Measurements from ENCODE around the gene CLNS1A.
"Not testable (repeated sequence)": the region's sequence is repeated elsewhere in the genome, so short reads cannot be mapped to it uniquely, and the experiment has no call there.

Gene CLNS1A

DNA sequence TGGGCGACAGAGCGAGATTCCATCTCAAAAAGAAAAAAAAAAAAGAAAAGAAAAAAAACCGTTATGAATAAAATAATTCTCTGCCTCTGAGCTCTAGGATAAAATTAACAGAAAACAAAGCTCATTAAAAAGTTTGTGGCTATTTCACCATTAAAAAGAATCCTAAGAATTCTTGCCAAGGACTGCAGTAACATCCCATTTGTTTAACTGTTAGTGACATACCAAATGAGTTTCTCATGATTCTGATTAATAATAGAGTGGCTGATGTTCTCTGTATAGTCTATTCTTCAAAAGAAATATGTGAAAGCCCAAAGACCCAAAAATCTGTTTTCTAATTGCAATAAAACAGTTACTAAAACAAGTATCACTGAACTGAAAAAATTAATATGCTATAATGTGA is 19.7 kb downstream of the CLNS1A start:
- no peak for DNase-seq

DNA sequence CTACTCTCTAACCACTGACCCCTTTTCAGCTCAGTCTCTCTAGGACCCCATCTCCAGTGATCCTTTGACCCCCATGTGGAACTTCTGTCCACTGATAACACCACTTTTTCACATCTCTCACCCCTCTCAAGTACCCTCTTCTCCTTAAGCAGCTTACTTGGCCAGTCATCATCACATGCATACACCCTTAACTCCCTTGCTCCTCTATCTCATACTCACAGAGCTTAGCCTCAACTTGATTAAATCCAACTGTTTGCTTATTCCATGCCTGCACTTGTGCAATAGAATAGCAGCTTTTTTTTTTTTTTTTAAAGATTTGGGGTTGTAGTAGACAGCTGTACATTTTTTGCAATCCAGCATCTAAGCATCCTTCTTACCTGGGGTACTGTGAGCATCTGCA is 25.7 kb downstream of the CLNS1A start:
- DNase-seq, result no peak

DNA sequence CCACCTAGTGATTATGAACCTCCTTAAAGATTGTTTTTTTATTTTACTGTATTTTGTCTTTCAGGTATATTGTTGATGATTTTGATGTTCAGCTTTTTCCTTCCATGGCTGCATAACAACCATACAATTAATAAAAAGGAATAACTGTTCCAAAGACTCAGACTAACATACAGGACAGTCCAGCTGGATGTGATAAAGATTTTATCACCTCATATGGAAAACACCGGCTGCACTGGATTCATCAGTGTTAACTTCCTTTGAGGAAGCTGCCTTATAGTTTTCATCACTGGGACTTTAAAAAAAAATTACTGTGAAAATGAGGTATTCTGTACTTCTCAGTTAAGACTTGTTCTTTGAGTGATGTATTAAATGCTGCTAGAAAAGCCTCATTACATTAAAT is 28.4 kb downstream of the CLNS1A start:
- no peak for DNase-seq

DNA sequence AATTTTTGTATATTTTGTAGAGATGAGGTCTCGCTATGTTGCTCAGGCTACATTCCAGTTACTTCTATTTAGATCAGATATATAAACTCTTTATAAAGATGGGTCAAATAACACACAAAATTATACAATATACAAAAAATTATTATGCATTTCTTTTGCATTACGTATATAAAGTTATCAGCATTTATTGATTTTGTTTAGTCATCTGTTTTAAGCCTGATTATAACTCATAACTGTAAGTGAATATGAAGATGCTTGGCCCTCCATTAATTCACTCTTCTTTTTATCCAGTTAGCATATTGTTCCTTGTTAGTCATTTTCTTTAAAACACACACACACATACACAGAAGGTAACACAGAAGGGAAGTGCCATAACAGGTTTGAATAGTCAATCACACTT is 33.3 kb downstream of the CLNS1A start:
- DNase-seq, result no peak

DNA sequence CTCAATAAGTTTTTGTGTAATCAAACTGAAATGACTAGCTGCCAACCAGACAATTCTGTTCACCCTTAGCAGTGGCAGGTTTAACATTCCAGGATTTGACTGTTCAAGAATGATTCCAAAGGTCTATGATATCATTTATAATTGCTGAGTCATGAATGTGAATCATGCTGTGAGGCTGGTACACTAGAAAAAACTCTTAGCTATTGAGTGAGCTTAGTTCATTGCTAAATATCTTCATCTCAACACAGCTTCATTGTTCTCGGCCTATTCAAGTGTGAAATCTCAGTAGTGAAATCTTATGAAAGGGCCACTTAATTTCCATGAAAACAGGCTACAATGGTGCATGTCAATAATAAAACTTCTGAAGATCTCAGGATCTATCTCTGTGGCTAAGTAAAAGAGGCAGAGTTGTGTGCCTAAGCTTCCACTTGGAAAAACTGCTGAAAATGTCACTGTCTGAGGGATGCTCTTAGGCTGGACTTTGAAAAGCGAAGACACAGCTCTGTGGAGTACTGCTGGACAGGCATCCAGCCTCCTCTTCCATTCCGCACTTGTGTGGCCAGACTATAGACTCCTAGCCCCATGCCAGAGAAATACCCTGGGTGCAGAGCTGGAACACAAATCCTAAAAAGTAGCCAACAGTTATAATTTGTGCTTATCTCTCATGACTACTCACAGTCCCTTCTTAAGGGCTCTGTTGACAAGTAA is 35.1 kb downstream of the CLNS1A start:
- DNase-seq, result peak; percentile 36

DNA sequence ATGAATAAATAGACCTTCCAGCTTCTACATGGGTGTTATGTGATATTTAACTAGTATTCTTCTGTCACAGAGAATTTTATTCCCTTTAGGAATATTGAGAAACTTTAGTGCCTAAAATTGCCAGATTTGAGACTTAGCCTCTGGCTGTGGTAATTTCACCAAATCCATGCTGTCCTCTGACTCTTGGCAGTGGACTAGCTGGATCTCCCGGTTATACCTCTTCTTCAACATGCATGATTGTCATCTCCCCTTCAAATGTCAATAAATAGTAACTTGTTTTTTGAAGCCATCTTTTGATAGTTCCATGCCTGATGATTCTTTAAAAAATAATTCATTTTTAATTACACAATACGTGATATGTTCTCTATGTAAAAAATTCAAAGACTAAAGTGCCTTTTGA is 39.4 kb downstream of the CLNS1A start:
- DNase-seq, result no peak

DNA sequence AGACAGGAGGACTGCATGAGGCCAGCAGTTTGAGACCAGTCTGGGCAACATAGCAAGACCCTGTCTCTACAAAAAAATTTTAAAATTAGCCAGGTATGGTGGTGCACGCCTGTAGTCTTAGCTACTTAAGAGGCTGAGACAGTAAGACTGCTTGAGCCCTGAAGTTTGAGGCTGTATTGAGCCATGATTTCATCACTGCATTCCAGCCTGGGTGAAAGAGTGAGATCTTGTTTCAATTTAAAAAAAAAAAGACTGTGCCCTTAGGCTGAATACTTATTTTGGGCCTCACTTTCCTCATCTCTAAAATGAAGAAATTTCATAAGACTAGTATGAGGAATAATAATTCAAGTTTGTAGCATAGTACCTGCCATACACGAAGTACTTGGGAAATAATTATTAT is 41.0 kb downstream of the CLNS1A start:
- DNase-seq, result no peak

DNA sequence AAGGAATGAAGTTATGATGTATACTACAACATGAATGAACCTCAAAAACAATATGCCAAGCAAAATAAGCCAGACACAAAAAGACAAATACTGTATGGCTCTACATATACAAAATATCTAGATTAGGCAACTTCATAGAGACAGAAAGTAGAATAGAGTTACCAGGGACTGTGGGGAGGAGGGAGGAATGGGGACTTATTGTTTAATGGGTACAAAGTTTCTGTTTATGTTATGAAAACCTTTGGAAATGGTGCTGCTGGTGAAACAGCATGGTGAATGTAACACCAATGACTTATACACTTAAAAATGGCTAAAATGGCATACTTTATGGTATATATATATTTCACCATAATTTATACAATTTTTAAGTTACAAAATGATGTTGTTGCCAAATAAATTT is 43.7 kb downstream of the CLNS1A start:
- DNase-seq, result no peak

DNA sequence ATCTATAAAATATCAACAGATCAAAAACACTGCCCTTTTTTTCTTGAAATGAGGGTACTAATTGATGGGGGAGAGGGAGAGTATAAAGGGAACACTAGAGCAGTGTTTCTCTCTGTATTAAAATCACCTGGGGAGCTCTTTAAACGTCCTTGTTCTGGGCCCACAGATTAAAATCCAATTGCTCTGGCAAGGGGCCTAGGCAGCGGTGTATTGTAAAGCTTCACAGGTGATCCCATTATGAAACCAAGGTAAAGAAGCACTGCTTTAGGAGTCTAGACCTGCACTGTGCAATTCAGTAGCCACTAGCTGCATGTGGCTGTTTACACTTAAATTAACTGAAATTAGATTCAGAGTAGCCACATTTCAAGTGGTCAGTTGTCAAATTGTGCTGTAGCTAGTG is 44.9 kb downstream of the CLNS1A start:
- no peak for DNase-seq

DNA sequence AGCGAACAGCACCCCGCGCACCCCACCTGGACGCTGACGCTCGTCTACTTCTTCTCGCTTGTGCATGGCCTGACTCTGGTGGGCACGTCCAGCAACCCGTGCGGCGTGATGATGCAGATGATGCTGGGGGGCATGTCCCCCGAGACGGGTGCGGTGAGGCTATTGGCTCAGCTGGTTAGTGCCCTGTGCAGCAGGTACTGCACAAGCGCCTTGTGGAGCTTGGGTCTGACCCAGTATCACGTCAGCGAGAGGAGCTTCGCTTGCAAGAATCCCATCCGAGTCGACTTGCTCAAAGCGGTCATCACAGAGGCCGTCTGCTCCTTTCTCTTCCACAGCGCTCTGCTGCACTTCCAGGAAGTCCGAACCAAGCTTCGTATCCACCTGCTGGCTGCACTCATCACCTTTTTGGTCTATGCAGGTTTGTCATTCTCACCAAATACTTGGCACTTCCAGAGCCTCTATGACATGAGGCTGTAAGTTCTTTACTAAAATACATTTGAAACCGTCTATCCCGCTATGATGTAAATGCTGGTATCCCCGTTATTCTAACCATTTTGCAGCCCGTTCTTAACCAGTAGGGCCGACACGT is 47.3 kb downstream of the CLNS1A start:
- DNase-seq, result no peak

DNA sequence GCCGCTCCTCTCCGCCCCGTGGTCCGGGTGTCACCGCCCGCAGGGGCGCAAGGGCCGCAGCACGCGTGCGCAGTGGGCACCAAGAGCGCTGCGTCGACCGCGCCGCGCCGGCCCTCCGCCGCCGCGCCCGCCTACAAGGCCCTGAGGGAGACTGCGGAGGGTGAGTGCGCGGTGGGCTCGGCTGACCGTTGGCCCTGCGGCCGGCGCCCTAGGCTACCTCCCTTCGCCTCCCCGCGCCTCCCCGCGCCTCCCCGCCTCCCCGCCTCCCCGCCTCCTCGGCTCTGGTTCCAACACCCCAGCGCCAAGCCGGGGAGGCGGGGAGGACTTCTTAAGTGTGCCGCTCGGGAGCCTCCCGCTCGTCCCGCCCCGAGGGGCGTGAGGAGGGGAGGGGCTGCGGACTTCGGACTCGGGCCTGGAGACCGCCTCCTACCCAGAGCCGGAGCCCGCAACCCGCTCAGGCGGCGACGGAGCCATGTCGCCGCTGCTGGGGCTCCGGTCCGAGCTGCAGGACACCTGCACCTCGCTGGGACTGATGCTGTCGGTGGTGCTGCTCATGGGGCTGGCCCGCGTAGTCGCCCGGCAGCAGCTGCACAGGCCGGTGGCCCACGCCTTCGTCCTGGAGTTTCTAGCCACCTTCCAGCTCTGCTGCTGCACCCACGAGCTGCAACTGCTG is 47.9 kb downstream of the CLNS1A start, which contains the start of gene AQP11:
Gene AQP11, plus strand, starts transcription at position 433 of the 673 bp plus-strand sequence. Its CDS starts 40 bp downstream, at position 473.
- DNase-seq, result peak; percentile 70

DNA sequence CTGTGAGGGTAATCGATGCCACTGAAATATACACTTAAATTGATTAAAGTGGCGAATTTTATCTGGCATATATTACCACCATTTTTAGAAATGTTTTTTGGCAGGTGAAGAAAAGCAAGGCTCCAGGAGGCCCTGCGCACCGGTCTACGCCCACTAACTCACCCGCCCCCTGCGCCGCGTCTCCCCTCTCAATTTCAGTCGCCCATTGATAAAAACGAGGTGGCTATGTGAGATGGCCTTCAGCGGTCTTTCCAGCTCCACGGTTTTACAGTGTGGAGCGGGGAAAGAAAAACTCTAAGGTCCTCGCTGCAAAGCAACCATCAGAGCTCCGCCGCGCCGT is 48.4 kb downstream of the CLNS1A start:
- no peak for DNase-seq

DNA sequence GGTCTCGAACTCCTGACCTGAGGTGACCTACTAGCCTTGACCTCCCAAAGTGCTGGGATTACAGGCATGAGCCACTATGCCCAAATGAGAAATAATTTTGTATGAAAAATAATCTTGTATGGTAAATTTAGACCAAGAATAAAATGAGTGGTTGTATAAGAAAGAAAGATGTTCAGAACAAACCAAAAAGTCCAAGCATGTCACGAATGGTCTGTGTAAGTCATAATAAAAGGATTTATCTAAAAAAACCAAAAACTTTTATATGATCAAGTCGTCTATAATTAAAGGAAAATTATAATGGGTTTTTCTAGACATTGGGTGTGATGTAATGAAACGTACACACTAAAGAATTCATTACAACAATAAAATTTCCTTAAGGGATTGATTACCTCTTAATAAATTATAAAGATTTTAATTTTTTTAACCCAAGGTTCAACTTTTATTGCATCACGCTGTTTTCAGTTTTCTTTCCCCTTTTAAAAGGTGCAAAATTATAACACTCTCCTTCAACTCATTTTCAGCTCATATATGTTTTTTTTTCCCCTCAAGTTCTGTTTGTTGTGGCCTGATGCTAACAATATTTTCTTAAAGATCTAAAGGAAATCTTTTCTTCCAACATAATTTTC is 56.8 kb downstream of the CLNS1A start:
- DNase-seq, result no peak

DNA sequence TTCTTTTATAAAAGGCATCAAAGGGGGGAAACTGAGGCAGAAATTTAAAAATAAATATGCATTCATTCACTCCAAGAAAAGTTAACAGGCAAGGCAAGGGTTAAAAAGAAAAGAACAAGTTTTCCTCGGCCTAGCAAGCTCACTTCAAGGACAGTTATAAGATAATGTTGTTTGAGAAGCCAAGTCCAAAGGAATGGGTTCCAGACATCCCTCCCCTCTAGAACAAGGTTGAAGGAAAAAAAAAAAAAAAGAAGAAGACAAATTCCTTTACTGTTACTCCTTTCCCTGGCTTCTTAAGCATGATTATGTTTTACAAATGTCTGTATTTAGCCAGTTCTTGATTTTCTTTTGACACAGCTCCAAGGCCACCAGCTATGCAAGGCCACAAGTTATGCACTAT is 62.2 kb downstream of the CLNS1A start:
- not testable (repeated sequence) for DNase-seq

DNA sequence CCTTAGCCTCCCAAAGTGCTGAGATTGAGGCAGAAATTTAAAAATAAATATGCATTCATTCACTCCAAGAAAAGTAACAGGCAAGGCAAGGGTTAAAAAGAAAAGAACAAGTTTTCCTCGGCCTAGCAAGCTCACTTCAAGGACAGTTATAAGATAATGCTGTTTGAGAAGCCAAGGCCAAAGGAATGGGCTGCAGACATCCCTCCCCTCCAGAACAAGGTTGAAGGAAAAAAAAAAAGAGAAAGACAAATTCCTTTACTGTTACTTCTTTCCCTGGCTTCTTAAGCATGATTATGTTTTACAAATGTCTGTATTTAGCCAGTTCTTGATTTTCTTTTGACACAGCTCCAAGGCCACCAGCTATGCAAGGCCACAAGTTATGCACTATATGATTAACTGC is 66.7 kb downstream of the CLNS1A start:
- not testable (repeated sequence) for DNase-seq

DNA sequence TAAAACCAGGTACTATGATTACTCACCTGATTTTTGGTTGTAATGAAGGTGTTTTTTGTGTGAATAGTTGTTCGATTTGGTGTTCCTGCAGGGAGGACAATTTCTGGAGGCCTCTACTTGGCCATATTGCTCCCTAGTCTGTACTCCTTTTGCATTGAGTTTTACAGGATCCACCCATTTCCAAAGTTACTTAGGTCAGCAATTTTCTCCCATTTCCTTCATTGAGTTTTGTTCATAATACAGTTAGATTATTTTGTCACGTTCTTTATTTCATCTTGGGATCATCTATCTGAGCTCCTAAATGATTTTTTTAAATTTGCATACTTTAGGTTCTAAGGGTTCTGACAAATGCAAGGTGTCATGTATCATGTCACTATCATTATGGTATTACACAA is 67.9 kb downstream of the CLNS1A start:
- no peak for DNase-seq

DNA sequence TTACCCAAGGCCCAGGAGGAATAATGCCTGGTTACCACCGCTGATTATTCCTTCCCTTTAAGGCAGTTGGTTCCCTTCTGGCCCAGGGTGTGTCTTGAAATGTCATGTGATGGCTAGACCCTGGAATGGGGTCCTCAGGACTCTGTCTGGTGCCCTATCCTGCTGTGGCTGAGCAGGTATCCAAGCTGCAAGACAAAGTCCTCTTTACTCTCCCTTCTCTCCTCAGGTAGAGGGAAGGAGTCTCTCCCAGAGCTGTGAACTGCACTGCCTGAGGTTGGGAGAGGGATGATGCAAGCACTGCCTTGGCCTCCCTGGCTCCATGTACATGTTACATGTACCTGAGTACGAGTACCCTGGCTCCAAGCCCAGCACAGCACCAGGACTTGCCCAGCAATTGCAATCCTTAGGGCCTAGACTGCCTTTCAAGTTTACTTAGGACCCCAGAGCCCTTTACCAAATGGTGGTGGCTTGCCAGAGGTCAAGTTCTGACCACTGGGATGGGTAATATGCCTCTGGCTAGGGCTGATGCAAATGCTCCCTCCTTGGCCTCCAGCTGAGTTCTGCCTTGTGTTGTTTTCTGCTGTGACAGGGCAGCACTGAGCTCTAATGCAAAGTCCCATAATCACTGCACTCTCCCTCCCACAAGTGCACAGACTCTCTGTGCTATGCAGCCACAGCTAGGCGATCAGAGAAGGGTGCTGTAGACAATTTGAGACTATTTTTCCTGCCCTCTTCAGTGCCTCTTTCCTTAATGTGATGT is 68.5 kb downstream of the CLNS1A start:
- DNase-seq, result no peak

DNA sequence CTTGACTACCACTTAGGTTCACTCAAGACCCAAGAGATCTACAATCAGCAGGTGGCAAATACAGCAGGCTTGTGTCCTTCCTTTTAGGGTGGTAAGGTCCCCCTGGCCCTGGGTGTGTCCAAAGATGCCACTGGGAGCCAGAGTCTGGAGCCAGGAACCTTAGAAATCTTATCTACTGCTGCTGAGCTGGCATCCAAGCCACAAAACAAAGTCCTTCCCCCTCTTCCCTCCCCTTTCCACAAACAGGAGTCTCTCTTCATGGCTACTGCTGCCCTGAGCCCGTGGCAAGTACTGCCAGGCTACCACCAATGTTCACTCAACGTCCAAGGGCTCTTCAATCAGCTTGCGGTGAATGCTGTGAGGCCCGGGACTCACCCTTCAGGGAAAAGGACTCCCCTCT is 69.3 kb downstream of the CLNS1A start:
- DNase-seq, result no peak
